Vagina (tissue), 2 donors: ENCODE data around the gene TRPM2. TPM values are rescaled to one million over a fixed set of nuclear protein-coding genes. Genes with fewer than 3 reads are reported as not detected.
"Not testable (repeated sequence)": the region's sequence is repeated elsewhere in the genome, so short reads cannot be mapped to it uniquely, and the experiment has no call there.

Experiments
- DNase-seq, 2 donors: peaks; one replicate each; pipeline ENCODE4 v3.0.0-alpha.2; 2017; ENCODE audit errors: extremely low spot score in 2 of 2
- H3K27ac ChIP-seq: fragments of 200-600 bp; sonication (generic); one replicate; pipeline ENCODE4 v1.5.1; 2019
- H3K27me3 ChIP-seq: fragments of 200-600 bp; sonication (generic); one replicate; pipeline ENCODE4 v1.5.1; 2019
- H3K36me3 ChIP-seq, 2 donors: fragments of 200-600 bp; sonication (generic); one replicate each; pipeline ENCODE4 v1.5.1; 2017 to 2019
- H3K4me1 ChIP-seq: fragments of 200-600 bp; sonication (generic); one replicate; pipeline ENCODE4 v1.5.1; 2019
- H3K4me3 ChIP-seq, 2 donors: fragments of 200-600 bp; sonication (generic); 1 replicate in 1 of 2; 2 replicates in 1 of 2; pipeline ENCODE4 v1.5.1; 2016 to 2019
- H3K9me3 ChIP-seq: fragments of 200-600 bp; sonication (generic); one replicate; pipeline ENCODE4 v1.5.1; 2019
- CTCF ChIP-seq, 3 experiments: fragments of 450-650 bp in 2 of 3; fragments of 200-600 bp in 1 of 3; sonication (generic) in 1 of 3; IDR thresholded peaks; one replicate each; pipeline ENCODE4 v1.5.1; 2017 to 2019; ENCODE audit warnings: antibody characterized with exemption in 3 of 3, mild to moderate bottlenecking in 2 of 3, moderate library complexity in 2 of 3
- POLR2A ChIP-seq, 2 donors: fragments of 450-650 bp; IDR thresholded peaks; one replicate each; pipeline ENCODE4 v1.6.1; 2017; ENCODE audit warnings: antibody characterized with exemption in 2 of 2, mild to moderate bottlenecking in 2 of 2, moderate library complexity in 2 of 2
- POLR2AphosphoS5 ChIP-seq, 2 donors: sonication (generic); formaldehyde crosslinking; IDR thresholded peaks; one replicate each; pipeline ENCODE4 v1.9.0; 2017; ENCODE audit warnings: antibody characterized with exemption in 2 of 2, mild to moderate bottlenecking in 2 of 2, low read depth in 1 of 2; ENCODE audit not compliant: insufficient read depth in 1 of 2
- intact Hi-C: fragments of 100-400 bp; cut with DNase I; formaldehyde crosslinking; loops from one replicate; pipeline ENCODE4 v1.15.1; 2023
- total RNA-seq: library from RNA; depleted of rRNA; stranded (reverse); fragments of >200 nt; gene quantifications from one replicate; pipeline ENCODE4 v1.2.3, GENCODE V29; 2016

Gene TRPM2
- total RNA-seq, 1 donor from 2014 or later = 2.2 TPM

- intact Hi-C loops = no loop called here
- Histone ChIP-seq H3K4me3 (no peak overlapping the region), H3K27ac (no peak overlapping the region), H3K4me1 (no peaks in the 10 kb centered on the region), H3K36me3 (no peaks in the 10 kb centered on the region), H3K27me3 (no peaks in the 10 kb centered on the region), H3K9me3 (no peaks in the 10 kb centered on the region)
- DNase-seq = no peak
- TF ChIP-seq CTCF (IDR thresholded peaks at IDR 0.05) = no peak
These were observed 61.1 kb downstream of the TRPM2 start for GRCh38 chr21:44414291-44415072.

- H3K27me3 ChIP-seq = no peaks in the 10 kb centered on the region
- H3K36me3 ChIP-seq = no peaks in the 10 kb centered on the region
- intact Hi-C loops = no loop called here
- TF ChIP-seq CTCF (IDR thresholded peaks at IDR 0.05) (no peak), POLR2A (IDR thresholded peaks at IDR 0.05) (no peak), POLR2AphosphoS5 (IDR thresholded peaks at IDR 0.05; ENCODE audit: insufficient read depth in 1 of 2, low read depth in 1 of 2) (no peak)
- H3K4me3 ChIP-seq = no peak overlapping the region
- H3K27ac ChIP-seq = no peak overlapping the region
- DNase-seq = no peak
- no peaks in the 10 kb centered on the region for H3K4me1 ChIP-seq
- H3K9me3 ChIP-seq = no peaks in the 10 kb centered on the region
These were observed 61.9 kb downstream of the TRPM2 start for GRCh38 chr21:44415073-44416025.

- DNase-seq = no peak
- intact Hi-C loops = no loop called here
- no peak overlapping the region for H3K27ac ChIP-seq
- H3K27me3 ChIP-seq = no peaks in the 10 kb centered on the region
- TF ChIP-seq CTCF (IDR thresholded peaks at IDR 0.05) (no peak), POLR2AphosphoS5 (IDR thresholded peaks at IDR 0.05; ENCODE audit: insufficient read depth in 1 of 2, low read depth in 1 of 2) (no peak), POLR2A (IDR thresholded peaks at IDR 0.05) (no peak)
- no peaks in the 10 kb centered on the region for H3K9me3 ChIP-seq
- no peaks in the 10 kb centered on the region for H3K4me1 ChIP-seq
- no peak overlapping the region for H3K4me3 ChIP-seq
- H3K36me3 ChIP-seq = no peaks in the 10 kb centered on the region
These were observed 62.8 kb downstream of the TRPM2 start for GRCh38 chr21:44416193-44416592.

GRCh38 chr21:44417621-44418107, 64.2 kb downstream of the TRPM2 start:
- H3K27me3 ChIP-seq, H3K4me1 ChIP-seq, H3K9me3 ChIP-seq, DNase-seq, H3K27ac ChIP-seq, H3K36me3 ChIP-seq, H3K4me3 ChIP-seq, intact Hi-C loops: not testable (repeated sequence)

GRCh38 chr21:44418108-44418875, 64.9 kb downstream of the TRPM2 start:
- TF ChIP-seq CTCF (IDR thresholded peaks at IDR 0.05) (no peak), POLR2A (IDR thresholded peaks at IDR 0.05) (no peak), POLR2AphosphoS5 (IDR thresholded peaks at IDR 0.05; ENCODE audit: insufficient read depth in 1 of 2, low read depth in 1 of 2) (no peak)
- DNase-seq = no peak
- Histone ChIP-seq H3K9me3 (no peaks in the 10 kb centered on the region), H3K4me1 (no peaks in the 10 kb centered on the region), H3K36me3 (no peaks in the 10 kb centered on the region), H3K27ac (no peak overlapping the region), H3K27me3 (no peaks in the 10 kb centered on the region), H3K4me3 (no peak overlapping the region)
- intact Hi-C loops = no loop called here
